Activated CD4-positive, CD25-positive, alpha-beta regulatory T cell treated with anti-CD3 and anti-CD28 coated beads, Interleukin-2, amount 50 U/mL, for 16 hours (primary cell): ENCODE measurements around the gene PLCB3.

ENCODE experiments used
- DNase-seq: peaks from one replicate; pipeline ENCODE4 v3.0.0-alpha.2; 2020; ENCODE audit warnings: low read depth, low spot score

Gene PLCB3

GRCh38 chr11:64285885-64286800 is 34.8 kb downstream of the PLCB3 start:
- DNase-seq, result no peak

- DNase-seq, result no peak
These were observed 35.5 kb downstream of the PLCB3 start for GRCh38 chr11:64286801-64287159.

- DNase-seq, result no peak
These were observed 36.5 kb downstream of the PLCB3 start for GRCh38 chr11:64287676-64288352.

GRCh38 chr11:64288353-64288750 is 37.0 kb downstream of the PLCB3 start:
- DNase-seq, result no peak

GRCh38 chr11:64289002-64289564 is 37.8 kb downstream of the PLCB3 start:
- no peak for DNase-seq

- no peak for DNase-seq
These were observed 39.3 kb downstream of the PLCB3 start for GRCh38 chr11:64290352-64291261.

GRCh38 chr11:64291262-64291751 is 40.0 kb downstream of the PLCB3 start, which contains the start of gene KCNK4:
TSS of gene KCNK4 (plus strand) at chr11:64291302. CDS start at chr11:64293019, 1,717 bp downstream.
- DNase-seq, result no peak

- no peak for DNase-seq
These were observed 40.6 kb downstream of the PLCB3 start for GRCh38 chr11:64291752-64292459.

- no peak for DNase-seq
These were observed 41.3 kb downstream of the PLCB3 start for GRCh38 chr11:64292460-64293254.

GRCh38 chr11:64294774-64295173 is 43.4 kb downstream of the PLCB3 start:
- no peak for DNase-seq

- no peak for DNase-seq
These were observed 44.4 kb downstream of the PLCB3 start for GRCh38 chr11:64295760-64296159.

- DNase-seq, result no peak
These were observed 44.9 kb downstream of the PLCB3 start for GRCh38 chr11:64296236-64296635.

GRCh38 chr11:64296830-64297698 is 45.7 kb downstream of the PLCB3 start:
- DNase-seq, result no peak

- no peak for DNase-seq
These were observed 46.5 kb downstream of the PLCB3 start for GRCh38 chr11:64297699-64298358.

- DNase-seq, result no peak
These were observed 47.9 kb downstream of the PLCB3 start for GRCh38 chr11:64298966-64299846.

GRCh38 chr11:64299847-64300648 is 48.7 kb downstream of the PLCB3 start, which contains the start of gene CATSPERZ:
TSS of gene CATSPERZ (plus strand) at chr11:64300358. CDS start at chr11:64300411, 53 bp downstream.
- no peak for DNase-seq
